Activated CD8-positive, alpha-beta memory T cell treated with anti-CD3 and anti-CD28 coated beads, Interleukin-2, amount 50 U/mL, for 1 hour (primary cell): ENCODE results near the gene C12orf56.
"Not testable (repeated sequence)": the region's sequence is repeated elsewhere in the genome, so short reads cannot be mapped to it uniquely, and the experiment has no call there.

Experiments used
- DNase-seq: peaks from one replicate; pipeline ENCODE4 v3.0.0-alpha.2; 2020; ENCODE audit errors: extremely low read depth

Gene C12orf56

GRCh38 chr12:64387197-64387816 is 3.3 kb downstream of the C12orf56 start:
- no peak for DNase-seq

GRCh38 chr12:64385468-64385867 is 5.1 kb downstream of the C12orf56 start:
- no peak for DNase-seq

GRCh38 chr12:64385019-64385418 is 5.5 kb downstream of the C12orf56 start:
- DNase-seq: no peak

- DNase-seq: no peak
These were observed 6.9 kb downstream of the C12orf56 start for GRCh38 chr12:64383675-64384074.

- no peak for DNase-seq
These were observed 27.7 kb downstream of the C12orf56 start for GRCh38 chr12:64362721-64363305.

GRCh38 chr12:64361173-64361572 is 29.4 kb downstream of the C12orf56 start:
- not testable (repeated sequence) for DNase-seq

GRCh38 chr12:64356209-64356608 is 34.3 kb downstream of the C12orf56 start:
- not testable (repeated sequence) for DNase-seq

- DNase-seq: no peak
These were observed 38.4 kb downstream of the C12orf56 start for GRCh38 chr12:64352181-64352580.

- no peak for DNase-seq
These were observed 39.3 kb downstream of the C12orf56 start for GRCh38 chr12:64351265-64351664.

GRCh38 chr12:64347630-64348029 is 42.9 kb downstream of the C12orf56 start:
- DNase-seq: no peak

- not testable (repeated sequence) for DNase-seq
These were observed 45.9 kb downstream of the C12orf56 start for GRCh38 chr12:64344631-64345030.

- not testable (repeated sequence) for DNase-seq
These were observed 50.0 kb downstream of the C12orf56 start for GRCh38 chr12:64340546-64340945.

- DNase-seq: no peak
These were observed 54.6 kb downstream of the C12orf56 start for GRCh38 chr12:64335886-64336466.

GRCh38 chr12:64332938-64333337 is 57.6 kb downstream of the C12orf56 start:
- no peak for DNase-seq

- no peak for DNase-seq
These were observed 58.3 kb downstream of the C12orf56 start for GRCh38 chr12:64332296-64332695.

GRCh38 chr12:64329031-64329710 is 61.4 kb downstream of the C12orf56 start:
- not testable (repeated sequence) for DNase-seq

GRCh38 chr12:64325055-64325454 is 65.5 kb downstream of the C12orf56 start:
- no peak for DNase-seq

- DNase-seq: no peak
These were observed 66.9 kb downstream of the C12orf56 start for GRCh38 chr12:64323476-64324225.

GRCh38 chr12:64323006-64323405 is 67.6 kb downstream of the C12orf56 start:
- no peak for DNase-seq

GRCh38 chr12:64320611-64321010 is 69.9 kb downstream of the C12orf56 start:
- no peak for DNase-seq

- DNase-seq: not testable (repeated sequence)
These were observed 70.9 kb downstream of the C12orf56 start for GRCh38 chr12:64319540-64320225.
